ENCODE data around the gene IRAK3. TPM values are rescaled to one million over a fixed set of nuclear protein-coding genes. Genes with fewer than 3 reads are reported as not detected.

IRAK3 gene
- total RNA-seq, 4 donors from 2014 or later = 1.5 to 14.1 (median 7.7) TPM

DNA sequence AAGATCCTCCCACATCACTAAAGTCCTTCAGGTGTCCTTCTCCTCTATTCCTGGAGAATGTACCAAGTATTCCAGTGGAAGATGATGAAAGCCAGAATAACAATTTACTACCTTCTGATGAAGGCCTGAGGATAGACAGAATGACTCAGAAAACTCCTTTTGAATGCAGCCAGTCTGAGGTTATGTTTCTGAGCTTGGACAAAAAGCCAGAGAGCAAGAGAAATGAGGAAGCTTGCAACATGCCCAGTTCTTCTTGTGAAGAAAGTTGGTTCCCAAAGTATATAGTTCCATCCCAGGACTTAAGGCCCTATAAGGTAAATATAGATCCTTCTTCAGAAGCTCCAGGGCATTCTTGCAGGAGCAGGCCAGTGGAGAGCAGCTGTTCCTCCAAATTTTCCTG is 58.7 kb downstream of the IRAK3 start:
- H3K36me3 ChIP-seq = peaks cover 0 to 50% (median 0%) of the 10 kb centered on the region in 3 donors
- H3K27ac ChIP-seq = no peak overlapping the region
- H3K4me3 ChIP-seq = no peak overlapping the region
- H3K27me3 ChIP-seq = no peaks in the 10 kb centered on the region
- intact Hi-C loops (cut with DNase I) = no loop called here
- no peaks in the 10 kb centered on the region for H3K4me1 ChIP-seq
- DNase-seq = no peak
- TF ChIP-seq, protein P1, sequence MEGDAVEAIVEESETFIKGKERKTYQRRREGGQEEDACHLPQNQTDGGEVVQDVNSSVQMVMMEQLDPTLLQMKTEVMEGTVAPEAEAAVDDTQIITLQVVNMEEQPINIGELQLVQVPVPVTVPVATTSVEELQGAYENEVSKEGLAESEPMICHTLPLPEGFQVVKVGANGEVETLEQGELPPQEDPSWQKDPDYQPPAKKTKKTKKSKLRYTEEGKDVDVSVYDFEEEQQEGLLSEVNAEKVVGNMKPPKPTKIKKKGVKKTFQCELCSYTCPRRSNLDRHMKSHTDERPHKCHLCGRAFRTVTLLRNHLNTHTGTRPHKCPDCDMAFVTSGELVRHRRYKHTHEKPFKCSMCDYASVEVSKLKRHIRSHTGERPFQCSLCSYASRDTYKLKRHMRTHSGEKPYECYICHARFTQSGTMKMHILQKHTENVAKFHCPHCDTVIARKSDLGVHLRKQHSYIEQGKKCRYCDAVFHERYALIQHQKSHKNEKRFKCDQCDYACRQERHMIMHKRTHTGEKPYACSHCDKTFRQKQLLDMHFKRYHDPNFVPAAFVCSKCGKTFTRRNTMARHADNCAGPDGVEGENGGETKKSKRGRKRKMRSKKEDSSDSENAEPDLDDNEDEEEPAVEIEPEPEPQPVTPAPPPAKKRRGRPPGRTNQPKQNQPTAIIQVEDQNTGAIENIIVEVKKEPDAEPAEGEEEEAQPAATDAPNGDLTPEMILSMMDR (IDR thresholded peaks at IDR 0.05) = no peak
- TF ChIP-seq POLR2A (IDR thresholded peaks at IDR 0.05) = no peak
- H3K9me3 ChIP-seq = no peaks in the 10 kb centered on the region

DNA sequence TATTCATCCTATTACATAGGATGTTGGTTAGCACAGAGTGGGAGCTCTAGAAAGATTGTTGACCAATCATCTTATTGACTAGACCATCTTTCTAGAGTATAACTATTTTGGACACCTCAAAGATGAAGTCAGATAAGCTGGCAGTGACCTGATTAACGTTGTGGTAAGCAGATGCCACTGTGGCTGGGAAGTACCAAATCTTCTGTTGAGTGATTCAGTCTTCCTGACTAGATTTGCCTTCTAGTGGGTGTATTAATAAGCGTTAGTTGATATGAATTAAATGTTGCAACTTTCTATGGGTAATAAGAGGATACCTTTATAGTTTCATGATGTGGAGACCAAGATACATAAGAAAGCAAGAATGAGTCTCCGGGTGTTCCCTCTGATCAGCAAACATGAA is 62.0 kb downstream of the IRAK3 start:
- peaks cover 0 to 38% (median 0%) of the 10 kb centered on the region in 3 donors for H3K36me3 ChIP-seq
- no peak for DNase-seq
- H3K4me3 ChIP-seq = no peak overlapping the region
- TF ChIP-seq, protein P1 (IDR thresholded peaks at IDR 0.05) = no peak
- no peak for TF ChIP-seq POLR2A (IDR thresholded peaks at IDR 0.05)
- H3K9me3 ChIP-seq = no peaks in the 10 kb centered on the region
- no peaks in the 10 kb centered on the region for H3K27me3 ChIP-seq
- WGBS, 2 donors = 74 to 77% methylated on average over 3 of the region's 3 CpGs
- H3K27ac ChIP-seq = no peak overlapping the region
- H3K4me1 ChIP-seq = no peaks in the 10 kb centered on the region
- intact Hi-C loops (cut with DNase I) = no loop called here

DNA sequence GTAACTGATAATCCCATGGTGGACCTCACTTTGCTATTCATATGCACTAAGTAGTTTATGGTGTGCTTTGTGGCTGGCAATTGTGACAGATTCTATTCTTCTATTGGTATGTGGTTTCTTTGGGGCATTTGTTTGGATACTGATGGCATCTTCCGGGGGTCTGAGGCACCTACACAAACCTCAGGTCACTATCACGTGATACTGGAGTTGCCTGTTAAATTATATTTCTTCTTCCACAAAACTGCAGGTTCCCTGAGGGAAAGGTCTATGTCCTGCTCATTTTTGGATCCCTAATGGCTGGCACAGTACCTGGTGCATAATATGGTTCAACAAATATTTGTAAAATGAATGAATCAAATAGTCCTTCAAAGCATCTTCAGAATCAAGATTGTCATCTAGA is 63.8 kb downstream of the IRAK3 start:
- Histone ChIP-seq H3K36me3 (peaks cover 0 to 24% (median 0%) of the 10 kb centered on the region in 3 donors), H3K27me3 (no peaks in the 10 kb centered on the region), H3K4me3 (no peak overlapping the region), H3K27ac (no peak overlapping the region), H3K4me1 (no peaks in the 10 kb centered on the region), H3K9me3 (no peaks in the 10 kb centered on the region)
- 84 to 89% methylated on average over 2 of the region's 2 CpGs for WGBS, 2 donors
- DNase-seq = no peak
- no peak for TF ChIP-seq POLR2A (IDR thresholded peaks at IDR 0.05)
- TF ChIP-seq, protein P1 (IDR thresholded peaks at IDR 0.05) = no peak
- intact Hi-C loops (cut with DNase I) = no loop called here

DNA sequence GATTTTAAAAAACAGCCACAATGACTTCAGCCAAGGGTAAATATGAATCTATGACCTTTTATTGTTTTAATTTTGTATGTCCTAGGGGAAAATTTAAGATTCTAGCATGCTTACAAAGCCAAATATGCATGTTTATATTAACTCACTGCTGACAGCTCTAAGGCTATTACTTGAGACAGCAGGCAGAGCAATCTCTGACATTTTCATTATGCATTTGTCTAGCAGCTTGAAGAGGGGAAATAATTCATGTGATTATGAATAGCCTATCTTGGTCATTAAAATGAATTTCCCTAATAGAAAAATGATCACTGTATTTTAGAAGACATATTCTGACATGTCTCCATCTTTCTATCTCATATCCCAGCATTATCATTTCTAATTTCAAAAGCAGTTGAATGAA is 66.7 kb downstream of the IRAK3 start:
- Histone ChIP-seq H3K27ac (no peak overlapping the region), H3K9me3 (no peaks in the 10 kb centered on the region), H3K4me1 (no peaks in the 10 kb centered on the region), H3K27me3 (no peaks in the 10 kb centered on the region), H3K4me3 (no peak overlapping the region), H3K36me3 (no peaks in the 10 kb centered on the region)
- TF ChIP-seq, protein P1 (IDR thresholded peaks at IDR 0.05) = no peak
- no peak for TF ChIP-seq POLR2A (IDR thresholded peaks at IDR 0.05)
- intact Hi-C loops (cut with DNase I) = no loop called here
- no peak for DNase-seq

DNA sequence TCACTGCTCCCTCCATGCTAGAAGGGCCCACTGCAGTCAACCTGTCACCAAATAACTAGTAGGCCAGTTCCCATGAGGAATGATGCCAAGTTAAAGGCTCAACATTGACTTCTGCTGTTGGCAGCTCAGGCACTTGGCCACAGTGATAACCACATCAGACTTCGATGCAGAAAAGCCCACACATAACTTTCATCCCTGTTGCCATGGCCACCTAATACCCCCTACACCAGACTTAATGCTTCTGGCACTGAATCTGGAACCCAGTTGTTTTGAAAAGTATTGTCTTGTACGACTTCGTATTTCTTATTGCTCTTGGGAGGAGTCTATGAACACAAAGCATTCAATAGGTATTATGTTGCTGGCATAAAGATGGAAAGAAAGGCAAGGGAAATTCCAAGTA is 69.0 kb downstream of the IRAK3 start:
- Histone ChIP-seq H3K4me1 (no peaks in the 10 kb centered on the region), H3K9me3 (no peaks in the 10 kb centered on the region), H3K27ac (no peak overlapping the region), H3K4me3 (no peak overlapping the region), H3K27me3 (no peaks in the 10 kb centered on the region), H3K36me3 (no peaks in the 10 kb centered on the region)
- no peak for DNase-seq
- 43 to 44% methylated on average over 3 of the region's 3 CpGs for WGBS, 2 donors
- intact Hi-C loops (cut with DNase I) = no loop called here
- TF ChIP-seq, protein P1 (IDR thresholded peaks at IDR 0.05) = no peak
- no peak for TF ChIP-seq POLR2A (IDR thresholded peaks at IDR 0.05)
